ENCODE results near the gene PI3. TPM values are rescaled to one million over a fixed set of nuclear protein-coding genes. Genes with fewer than 3 reads are reported as not detected.

PI3 gene
- total RNA-seq, 1 donor from 2014 or later, result not detected

DNA sequence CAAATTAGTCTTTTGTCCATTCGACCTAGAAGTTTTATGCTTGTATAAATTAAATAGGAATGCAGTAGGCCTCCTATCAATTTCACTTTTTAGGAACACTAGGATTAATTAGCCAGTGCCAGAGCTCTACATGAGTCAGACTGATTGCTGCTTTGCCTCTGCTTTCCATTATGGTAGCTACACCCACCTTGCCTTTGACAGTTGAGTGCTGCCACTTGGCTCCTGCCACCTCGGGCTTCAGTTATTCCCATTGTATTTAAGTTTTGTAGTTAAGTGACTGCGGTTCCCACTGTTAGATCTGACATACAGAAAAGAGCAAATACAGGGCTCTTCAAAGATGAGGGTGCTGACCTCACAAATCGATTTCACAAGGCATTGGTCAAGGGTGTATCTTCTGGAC, 33.9 kb upstream of the PI3 start:
- H3K36me3 Mint-ChIP-seq (ENCODE audit: unreplicated experiment), result no peaks in the 10 kb centered on the region

DNA sequence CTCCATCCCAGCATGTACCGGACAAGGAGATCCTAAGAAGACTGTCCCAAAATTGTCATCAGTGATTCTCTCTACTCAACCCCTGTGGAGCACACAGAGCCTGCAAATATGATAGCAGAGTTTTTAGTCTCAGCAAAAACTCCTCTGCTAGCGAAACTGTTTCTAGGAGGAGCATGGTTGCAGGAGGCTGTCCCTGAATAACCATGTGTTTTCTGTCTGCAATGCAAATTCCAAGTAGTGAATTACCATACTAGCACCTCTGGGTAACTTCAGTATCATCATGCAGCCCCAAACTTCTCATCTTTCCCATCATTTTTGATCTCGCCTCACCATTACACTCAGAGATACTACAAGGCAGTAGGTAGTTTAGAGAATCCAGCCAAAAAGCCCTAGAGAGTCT, 25.6 kb upstream of the PI3 start:
- H3K27me3 Mint-ChIP-seq (ENCODE audit: unreplicated experiment), result peaks cover 63% of the 10 kb centered on the region

More for the DNA sequence above, 33.9 kb upstream of the PI3 start:
- Mint-ChIP-seq H3K4me1 (ENCODE audit: unreplicated experiment) (no peaks in the 10 kb centered on the region), H3K4me3 (ENCODE audit: unreplicated experiment) (no peak overlapping the region), H3K27me3 (ENCODE audit: unreplicated experiment) (peaks cover 40% of the 10 kb centered on the region), H3K27ac (ENCODE audit: unreplicated experiment) (no peak overlapping the region), H3K9me3 (ENCODE audit: unreplicated experiment) (no peaks in the 10 kb centered on the region)
- TF ChIP-seq, protein P1, sequence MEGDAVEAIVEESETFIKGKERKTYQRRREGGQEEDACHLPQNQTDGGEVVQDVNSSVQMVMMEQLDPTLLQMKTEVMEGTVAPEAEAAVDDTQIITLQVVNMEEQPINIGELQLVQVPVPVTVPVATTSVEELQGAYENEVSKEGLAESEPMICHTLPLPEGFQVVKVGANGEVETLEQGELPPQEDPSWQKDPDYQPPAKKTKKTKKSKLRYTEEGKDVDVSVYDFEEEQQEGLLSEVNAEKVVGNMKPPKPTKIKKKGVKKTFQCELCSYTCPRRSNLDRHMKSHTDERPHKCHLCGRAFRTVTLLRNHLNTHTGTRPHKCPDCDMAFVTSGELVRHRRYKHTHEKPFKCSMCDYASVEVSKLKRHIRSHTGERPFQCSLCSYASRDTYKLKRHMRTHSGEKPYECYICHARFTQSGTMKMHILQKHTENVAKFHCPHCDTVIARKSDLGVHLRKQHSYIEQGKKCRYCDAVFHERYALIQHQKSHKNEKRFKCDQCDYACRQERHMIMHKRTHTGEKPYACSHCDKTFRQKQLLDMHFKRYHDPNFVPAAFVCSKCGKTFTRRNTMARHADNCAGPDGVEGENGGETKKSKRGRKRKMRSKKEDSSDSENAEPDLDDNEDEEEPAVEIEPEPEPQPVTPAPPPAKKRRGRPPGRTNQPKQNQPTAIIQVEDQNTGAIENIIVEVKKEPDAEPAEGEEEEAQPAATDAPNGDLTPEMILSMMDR (IDR thresholded peaks at IDR 0.05), result no peak
- DNase-seq (ENCODE audit: extremely low spot score, unreplicated experiment), result no peak

DNA sequence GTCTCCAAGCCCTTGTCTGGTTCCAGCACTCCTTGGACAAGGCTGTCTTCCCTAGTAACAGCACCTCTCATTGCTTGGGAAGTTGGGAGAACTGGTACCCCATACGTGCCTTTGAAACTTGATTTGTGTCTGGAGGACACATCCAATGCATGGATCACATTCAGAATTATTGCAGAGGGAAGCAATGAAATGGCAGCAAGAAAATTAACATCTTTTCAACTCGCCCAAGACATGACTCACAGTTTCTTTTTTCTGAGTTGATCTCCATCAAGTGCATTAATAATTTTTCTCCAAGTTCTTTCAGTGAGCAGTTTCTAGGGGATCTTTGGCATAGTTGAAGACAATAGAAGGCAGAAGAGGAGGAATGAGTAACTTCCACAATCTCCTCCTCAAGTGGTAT, 22.3 kb upstream of the PI3 start:
- H3K9me3 Mint-ChIP-seq (ENCODE audit: unreplicated experiment), result no peaks in the 10 kb centered on the region
- H3K27ac Mint-ChIP-seq (ENCODE audit: unreplicated experiment), result no peak overlapping the region
- H3K27me3 Mint-ChIP-seq (ENCODE audit: unreplicated experiment), result peaks cover 50% of the 10 kb centered on the region
- H3K4me3 Mint-ChIP-seq (ENCODE audit: unreplicated experiment), result no peak overlapping the region
- TF ChIP-seq, protein P1 (IDR thresholded peaks at IDR 0.05), result no peak
- DNase-seq (ENCODE audit: extremely low spot score, unreplicated experiment), result no peak
- H3K4me1 Mint-ChIP-seq (ENCODE audit: unreplicated experiment), result no peaks in the 10 kb centered on the region
- H3K36me3 Mint-ChIP-seq (ENCODE audit: unreplicated experiment), result no peaks in the 10 kb centered on the region

More for the DNA sequence above, 25.6 kb upstream of the PI3 start:
- H3K36me3 Mint-ChIP-seq (ENCODE audit: unreplicated experiment), result no peaks in the 10 kb centered on the region
- H3K4me1 Mint-ChIP-seq (ENCODE audit: unreplicated experiment), result no peaks in the 10 kb centered on the region
- H3K9me3 Mint-ChIP-seq (ENCODE audit: unreplicated experiment), result no peaks in the 10 kb centered on the region
- DNase-seq (ENCODE audit: extremely low spot score, unreplicated experiment), result no peak
- no peak overlapping the region for H3K4me3 Mint-ChIP-seq (ENCODE audit: unreplicated experiment)
- H3K27ac Mint-ChIP-seq (ENCODE audit: unreplicated experiment), result no peak overlapping the region
- TF ChIP-seq, protein P1 (IDR thresholded peaks at IDR 0.05), result no peak

DNA sequence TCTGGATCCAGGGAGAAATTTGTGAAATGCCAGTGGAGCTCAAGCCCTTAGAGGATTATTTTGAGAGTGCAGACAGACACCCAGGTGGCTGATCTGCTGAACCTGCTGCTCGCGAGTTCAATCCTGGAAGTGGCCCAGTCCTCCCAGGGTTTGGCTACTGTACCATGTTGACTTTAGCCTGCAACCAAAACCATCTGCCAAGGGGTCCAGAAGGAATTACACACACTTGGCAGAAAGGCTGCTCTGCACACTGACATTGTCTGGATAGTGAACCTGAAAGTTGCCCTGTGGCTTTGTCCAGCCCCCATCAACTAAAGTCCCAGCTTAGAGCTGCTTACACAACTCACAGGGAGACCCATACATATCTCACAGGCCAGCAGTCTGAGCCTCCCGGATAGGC, 21.6 kb upstream of the PI3 start:
- Mint-ChIP-seq H3K36me3 (ENCODE audit: unreplicated experiment) (no peaks in the 10 kb centered on the region), H3K9me3 (ENCODE audit: unreplicated experiment) (no peaks in the 10 kb centered on the region), H3K4me3 (ENCODE audit: unreplicated experiment) (no peak overlapping the region), H3K4me1 (ENCODE audit: unreplicated experiment) (no peaks in the 10 kb centered on the region), H3K27ac (ENCODE audit: unreplicated experiment) (no peak overlapping the region), H3K27me3 (ENCODE audit: unreplicated experiment) (peaks cover 49% of the 10 kb centered on the region)
- TF ChIP-seq, protein P1 (IDR thresholded peaks at IDR 0.05), result no peak
- no peak for DNase-seq (ENCODE audit: extremely low spot score, unreplicated experiment)

DNA sequence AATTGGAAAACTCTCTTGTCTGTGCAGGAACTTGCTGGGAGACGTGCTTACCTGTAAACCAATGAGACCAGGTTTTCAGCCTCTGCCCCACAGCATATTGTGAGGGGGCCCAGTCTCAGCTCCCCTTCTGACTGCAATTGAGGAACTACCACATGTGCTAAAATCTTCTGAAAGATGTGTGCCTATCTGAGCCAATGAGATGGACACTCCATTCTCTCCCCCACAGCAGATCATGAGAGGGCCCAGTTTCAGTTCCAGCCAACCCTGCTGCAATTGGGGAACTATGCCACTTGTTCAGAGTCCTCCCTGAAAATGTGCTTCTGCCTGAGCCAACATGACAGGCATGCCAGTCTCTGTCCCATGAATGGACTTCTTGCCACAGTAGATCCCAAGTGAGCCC, 20.9 kb upstream of the PI3 start:
- no peaks in the 10 kb centered on the region for H3K4me1 Mint-ChIP-seq (ENCODE audit: unreplicated experiment)
- TF ChIP-seq, protein P1 (IDR thresholded peaks at IDR 0.05), result no peak
- H3K27me3 Mint-ChIP-seq (ENCODE audit: unreplicated experiment), result peaks cover 45% of the 10 kb centered on the region
- H3K9me3 Mint-ChIP-seq (ENCODE audit: unreplicated experiment), result peaks cover under 1% of the 10 kb centered on the region
- no peak for DNase-seq (ENCODE audit: extremely low spot score, unreplicated experiment)
- no peak overlapping the region for H3K27ac Mint-ChIP-seq (ENCODE audit: unreplicated experiment)
- no peaks in the 10 kb centered on the region for H3K36me3 Mint-ChIP-seq (ENCODE audit: unreplicated experiment)
- no peak overlapping the region for H3K4me3 Mint-ChIP-seq (ENCODE audit: unreplicated experiment)
